Measurements from ENCODE around the gene ADA. TPM values are rescaled to one million over a fixed set of nuclear protein-coding genes. Genes with fewer than 3 reads are reported as not detected.
"Not testable (repeated sequence)": the region's sequence is repeated elsewhere in the genome, so short reads cannot be mapped to it uniquely, and the experiment has no call there.

The ADA gene
- total RNA-seq, 1 donor from 2014 or later = 8.2 TPM

GRCh38 chr20:44592366-44592765, 59.1 kb downstream of the ADA start:
- no peaks in the 10 kb centered on the region for H3K9me3 Mint-ChIP-seq
- H3K4me1 Mint-ChIP-seq = no peaks in the 10 kb centered on the region
- H3K27ac Mint-ChIP-seq (ENCODE audit: unreplicated experiment) = no peak overlapping the region
- no peaks in the 10 kb centered on the region for H3K27me3 Mint-ChIP-seq (ENCODE audit: low read depth)
- DNase-seq (ENCODE audit: low read depth, low spot score) = no peak
- TF ChIP-seq, protein P1, sequence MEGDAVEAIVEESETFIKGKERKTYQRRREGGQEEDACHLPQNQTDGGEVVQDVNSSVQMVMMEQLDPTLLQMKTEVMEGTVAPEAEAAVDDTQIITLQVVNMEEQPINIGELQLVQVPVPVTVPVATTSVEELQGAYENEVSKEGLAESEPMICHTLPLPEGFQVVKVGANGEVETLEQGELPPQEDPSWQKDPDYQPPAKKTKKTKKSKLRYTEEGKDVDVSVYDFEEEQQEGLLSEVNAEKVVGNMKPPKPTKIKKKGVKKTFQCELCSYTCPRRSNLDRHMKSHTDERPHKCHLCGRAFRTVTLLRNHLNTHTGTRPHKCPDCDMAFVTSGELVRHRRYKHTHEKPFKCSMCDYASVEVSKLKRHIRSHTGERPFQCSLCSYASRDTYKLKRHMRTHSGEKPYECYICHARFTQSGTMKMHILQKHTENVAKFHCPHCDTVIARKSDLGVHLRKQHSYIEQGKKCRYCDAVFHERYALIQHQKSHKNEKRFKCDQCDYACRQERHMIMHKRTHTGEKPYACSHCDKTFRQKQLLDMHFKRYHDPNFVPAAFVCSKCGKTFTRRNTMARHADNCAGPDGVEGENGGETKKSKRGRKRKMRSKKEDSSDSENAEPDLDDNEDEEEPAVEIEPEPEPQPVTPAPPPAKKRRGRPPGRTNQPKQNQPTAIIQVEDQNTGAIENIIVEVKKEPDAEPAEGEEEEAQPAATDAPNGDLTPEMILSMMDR (conservative IDR thresholded peaks at IDR 0.05) = no peak
- H3K4me3 Mint-ChIP-seq = no peak overlapping the region
- H3K36me3 Mint-ChIP-seq (ENCODE audit: low read depth) = peaks cover 3% of the 10 kb centered on the region

- H3K4me1 Mint-ChIP-seq = no peaks in the 10 kb centered on the region
- TF ChIP-seq, protein P1 (conservative IDR thresholded peaks at IDR 0.05) = no peak
- H3K9me3 Mint-ChIP-seq = no peaks in the 10 kb centered on the region
- no peak overlapping the region for H3K4me3 Mint-ChIP-seq
- H3K36me3 Mint-ChIP-seq (ENCODE audit: low read depth) = peaks cover 3% of the 10 kb centered on the region
- no peak overlapping the region for H3K27ac Mint-ChIP-seq (ENCODE audit: unreplicated experiment)
- DNase-seq (ENCODE audit: low read depth, low spot score) = no peak
- no peaks in the 10 kb centered on the region for H3K27me3 Mint-ChIP-seq (ENCODE audit: low read depth)
These were observed 60.3 kb downstream of the ADA start for GRCh38 chr20:44590980-44591778.

GRCh38 chr20:44589537-44589936, 62.0 kb downstream of the ADA start:
- Mint-ChIP-seq H3K4me1 (no peaks in the 10 kb centered on the region), H3K4me3 (no peak overlapping the region), H3K36me3 (ENCODE audit: low read depth) (peaks cover 3% of the 10 kb centered on the region), H3K27ac (ENCODE audit: unreplicated experiment) (no peak overlapping the region), H3K27me3 (ENCODE audit: low read depth) (no peaks in the 10 kb centered on the region), H3K9me3 (no peaks in the 10 kb centered on the region)
- no peak for DNase-seq (ENCODE audit: low read depth, low spot score)
- TF ChIP-seq, protein P1 (conservative IDR thresholded peaks at IDR 0.05) = no peak

DNA sequence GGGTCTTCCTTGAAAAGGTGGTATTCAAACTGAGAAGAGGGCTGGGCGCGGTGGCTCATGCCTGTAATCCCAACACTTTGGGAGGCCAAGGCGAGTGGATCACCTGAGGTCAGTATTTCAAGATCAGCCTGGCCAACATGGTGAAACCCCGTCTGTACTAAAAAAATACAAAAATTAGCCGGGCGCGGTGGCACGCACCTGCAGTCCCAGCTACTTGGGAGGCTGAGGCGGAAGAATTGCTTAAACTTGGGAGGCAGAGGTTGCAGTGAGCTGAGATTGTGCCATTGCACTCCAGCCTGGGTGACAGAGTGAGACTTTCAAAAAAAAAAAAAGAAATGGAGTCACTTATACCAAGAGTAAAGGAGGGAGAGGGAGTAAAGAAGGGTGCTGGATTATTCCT, 63.2 kb downstream of the ADA start:
- H3K36me3 Mint-ChIP-seq (ENCODE audit: low read depth); H3K27me3 Mint-ChIP-seq (ENCODE audit: low read depth); DNase-seq (ENCODE audit: low read depth, low spot score); H3K9me3 Mint-ChIP-seq; H3K4me1 Mint-ChIP-seq; H3K4me3 Mint-ChIP-seq; H3K27ac Mint-ChIP-seq (ENCODE audit: unreplicated experiment): not testable (repeated sequence)

- TF ChIP-seq, protein P1 (conservative IDR thresholded peaks at IDR 0.05) = no peak
- Mint-ChIP-seq H3K9me3 (no peaks in the 10 kb centered on the region), H3K27ac (ENCODE audit: unreplicated experiment) (no peak overlapping the region), H3K4me3 (no peak overlapping the region), H3K4me1 (peaks cover 7% of the 10 kb centered on the region), H3K36me3 (ENCODE audit: low read depth) (peaks cover 3% of the 10 kb centered on the region), H3K27me3 (ENCODE audit: low read depth) (no peaks in the 10 kb centered on the region)
- no peak for DNase-seq (ENCODE audit: low read depth, low spot score)
These were observed 64.2 kb downstream of the ADA start for GRCh38 chr20:44587035-44587980.
